B cell (primary cell): ENCODE data around the gene KDF1. TPM values are rescaled to one million over a fixed set of nuclear protein-coding genes. Genes with fewer than 3 reads are reported as not detected.

ENCODE experiments used
- ATAC-seq: fragments of 200-7000 bp; cut with Tn5 transposase; one replicate; pipeline ENCODE4 v1.10.0; 2021; ENCODE audit warnings: low read depth, mild to moderate bottlenecking, moderate number of reproducible peaks, moderate library complexity
- CTCF ChIA-PET: fragments of 350-600 bp; sonication (Branson Sonifier 250); formaldehyde crosslinking; loops from one replicate; lab custom pipeline; 2021; ENCODE audit warnings: antibody characterized with exemption, inconsistent platforms; lab: Charles Lee
- POLR2A ChIA-PET: fragments of 350-600 bp; sonication (Branson Sonifier 250); formaldehyde crosslinking; loops from one replicate; lab custom pipeline; 2021; ENCODE audit warnings: antibody characterized with exemption; lab: Charles Lee
- DNase-seq: peaks from one replicate; pipeline ENCODE4 v3.0.0; 2013
- H2AFZ ChIP-seq: 2 replicates; pipeline ENCODE4 v1.6.1; 2012; ENCODE audit warnings: mild to moderate bottlenecking, low read depth, low read length; ENCODE audit not compliant: insufficient read depth, poor library complexity, severe bottlenecking
- H3K27ac ChIP-seq, 2 donors: 1 replicate in 1 of 2; 2 replicates in 1 of 2; pipeline ENCODE4 v1.5.1; 2012 to 2013; ENCODE audit warnings: low read length in 2 of 2, mild to moderate bottlenecking in 2 of 2, moderate library complexity in 1 of 2
- H3K27me3 ChIP-seq, 4 experiments: fragments of 200-600 bp in 1 of 4; sonication (generic) in 1 of 4; replicated peaks in 1 of 4; 1 replicate in 2 of 4; 2 replicates in 2 of 4; pipeline versions ENCODE4 v1.6.1 to v1.7.0; 2013 to 2016; ENCODE audit warnings: low read length in 3 of 4, mild to moderate bottlenecking in 2 of 4, mixed read lengths in 1 of 4, moderate library complexity in 1 of 4; ENCODE audit not compliant: insufficient read depth in 4 of 4, control insufficient read depth in 3 of 4; ENCODE audit errors: control extremely low read depth in 1 of 4
- H3K36me3 ChIP-seq, 2 experiments: replicated peaks in 1 of 2; 1 replicate in 1 of 2; 2 replicates in 1 of 2; pipeline versions ENCODE4 v1.6.1 to v1.7.1; 2013; ENCODE audit warnings: low read length in 1 of 2; ENCODE audit not compliant: insufficient read depth in 2 of 2, control insufficient read depth in 1 of 2; ENCODE audit errors: control extremely low read depth in 1 of 2, extremely low read depth in 1 of 2
- H3K4me1 ChIP-seq, 2 donors: fragments of 200-600 bp in 1 of 2; sonication (generic) in 1 of 2; 1 replicate in 1 of 2; 2 replicates in 1 of 2; pipeline versions ENCODE4 v1.5.1 to v1.6.1; 2013 to 2017; ENCODE audit warnings: low read length in 2 of 2; ENCODE audit not compliant: control insufficient read depth in 2 of 2, insufficient read depth in 2 of 2
- H3K4me2 ChIP-seq: replicated peaks from 2 replicates; pipeline ENCODE3; 2012; ENCODE audit warnings: mild to moderate bottlenecking, low read depth, low read length; ENCODE audit not compliant: poor library complexity, severe bottlenecking
- H3K4me3 ChIP-seq, 5 experiments: fragments of 200-600 bp in 1 of 5; sonication (generic) in 1 of 5; 1 replicate in 3 of 5; 2 replicates in 2 of 5; pipeline versions ENCODE4 v1.5.1 to v1.7.0; 2011 to 2016; ENCODE audit warnings: low read length in 4 of 5, mild to moderate bottlenecking in 4 of 5, low read depth in 2 of 5, control low read depth in 1 of 5, moderate library complexity in 1 of 5; ENCODE audit not compliant: insufficient read depth in 1 of 5; ENCODE audit errors: control extremely low read depth in 1 of 5, extremely low read depth in 1 of 5
- H3K79me2 ChIP-seq: fragments of 200-600 bp; sonication (generic); one replicate; pipeline ENCODE4 v1.6.0; 2016; ENCODE audit warnings: low read length; ENCODE audit not compliant: control insufficient read depth, insufficient read depth
- H3K9ac ChIP-seq: fragments of 200-600 bp; sonication (generic); 2 replicates; pipeline ENCODE4 v1.6.1; 2017; ENCODE audit warnings: mild to moderate bottlenecking, low read length, moderate library complexity
- H3K9me3 ChIP-seq, 3 donors: one replicate each; pipeline versions ENCODE4 v1.6.1 to v1.7.1; 2013; ENCODE audit warnings: low read length in 2 of 3; ENCODE audit not compliant: control insufficient read depth in 2 of 3, insufficient read depth in 1 of 3; ENCODE audit errors: control extremely low read depth in 1 of 3
- H4K20me1 ChIP-seq: 2 replicates; pipeline ENCODE4 v1.6.0; 2012; ENCODE audit warnings: mild to moderate bottlenecking, low read length; ENCODE audit not compliant: insufficient read depth, control insufficient read depth, poor library complexity, severe bottlenecking
- H3K27ac Mint-ChIP-seq: one replicate; pipeline ENCODE4 v1.8.0; 2021; ENCODE audit warnings: mixed read lengths
- H3K27me3 Mint-ChIP-seq: one replicate; pipeline ENCODE4 v1.8.0; 2021; ENCODE audit warnings: mixed read lengths
- H3K4me1 Mint-ChIP-seq: one replicate; pipeline ENCODE4 v1.8.0; 2021; ENCODE audit warnings: mixed read lengths
- H3K4me3 Mint-ChIP-seq: one replicate; pipeline ENCODE4 v1.8.0; 2021; ENCODE audit warnings: mixed read lengths
- H3K9me3 Mint-ChIP-seq: one replicate; pipeline ENCODE4 v1.8.0; 2022; ENCODE audit warnings: mixed read lengths; ENCODE audit not compliant: insufficient read depth
- CTCF ChIP-seq: fragments of 200-600 bp; IDR thresholded peaks from one replicate; pipeline ENCODE4 v1.8.0; 2022; ENCODE audit warnings: antibody characterized with exemption, mild to moderate bottlenecking
- EZH2 ChIP-seq: IDR thresholded peaks from 2 replicates; pipeline ENCODE4 v1.6.1; 2012; ENCODE audit warnings: borderline replicate concordance, low read depth, mild to moderate bottlenecking, moderate library complexity, low read length; ENCODE audit not compliant: insufficient read depth, poor library complexity, severe bottlenecking
- WGBS: methylation state at CpG from one replicate; pipeline ENCODE4 v1.1.5; 2013; ENCODE audit warnings: missing lambda C conversion rate; ENCODE audit not compliant: insufficient coverage; 5-methylcytosine and 5-hydroxymethylcytosine counted together
- intact Hi-C: fragments of 100-400 bp; cut with micrococcal nuclease; formaldehyde crosslinking; loops from one replicate; pipeline ENCODE4 v1.10.0; 2022
- polyA plus RNA-seq: library from polyadenylated mRNA; depleted of rRNA; stranded (reverse); fragments of >200 nt; gene quantifications from 2 replicates; pipeline ENCODE4 v1.2.3, GENCODE V29; 2012
- total RNA-seq, 2 donors: library from RNA; stranded (reverse); fragments of 120-200 nt in 1 of 2; gene quantifications; 1 replicate in 1 of 2; 2 replicates in 1 of 2; pipeline versions ENCODE4 v1.2.3 to v1.2.4, GENCODE V29; 2013 to 2022

Gene KDF1
- total and polyA plus RNA-seq, 2 donors (not counting 1 experiment from before 2014, with no cell fraction given) = 0.74 to 2.6 TPM

- TF ChIP-seq CTCF (no peak), EZH2 (no peak)
- Histone ChIP-seq H3K9me3 (no peaks in the 10 kb centered on the region), H3K27me3 (no peaks in the 10 kb centered on the region), H3K4me1 (no peaks in the 10 kb centered on the region), H3K27ac (no peak overlapping the region), H3K36me3 (peaks cover 7 to 62% of the 10 kb centered on the region in 2 experiments), H3K9ac (no peak overlapping the region), H4K20me1 (peaks cover 30% of the 10 kb centered on the region), H3K4me3 (no peak overlapping the region), H3K4me2 (no peak overlapping the region), H2AFZ (no peak overlapping the region), H3K79me2 (peaks cover 34% of the 10 kb centered on the region)
- ChIA-PET POLR2A (no interaction called here), CTCF (no interaction called here)
- WGBS = 100% methylated on average over 6 of the region's 10 CpGs
- intact Hi-C loops = no loop called here
- no peak for ATAC-seq
- H3K9me3 Mint-ChIP-seq = no peaks in the 10 kb centered on the region
- no peak overlapping the region for H3K27ac Mint-ChIP-seq
- no peaks in the 10 kb centered on the region for H3K27me3 Mint-ChIP-seq
- no peak for DNase-seq
- peaks cover 2% of the 10 kb centered on the region for H3K4me1 Mint-ChIP-seq
- no peak overlapping the region for H3K4me3 Mint-ChIP-seq
Measured at GRCh38 chr1:26941311-26941710, 19.0 kb downstream of the KDF1 start.

GRCh38 chr1:26938659-26939025 lies 21.6 kb downstream of the KDF1 start:
- no peak for DNase-seq
- Histone ChIP-seq H3K27me3 (no peaks in the 10 kb centered on the region), H2AFZ (no peak overlapping the region), H3K4me1 (no peaks in the 10 kb centered on the region), H3K79me2 (peaks cover 48% of the 10 kb centered on the region), H3K4me2 (no peak overlapping the region), H3K4me3 (no peak overlapping the region), H3K36me3 (peaks cover 6 to 52% of the 10 kb centered on the region in 2 experiments), H3K9ac (no peak overlapping the region), H3K9me3 (no peaks in the 10 kb centered on the region), H4K20me1 (peaks cover 30% of the 10 kb centered on the region), H3K27ac (no peak overlapping the region)
- intact Hi-C loops = no loop called here
- Mint-ChIP-seq H3K27me3 (no peaks in the 10 kb centered on the region), H3K9me3 (no peaks in the 10 kb centered on the region), H3K4me1 (peaks cover 2% of the 10 kb centered on the region), H3K4me3 (no peak overlapping the region), H3K27ac (no peak overlapping the region)
- WGBS = 95% methylated on average over 2 of the region's 2 CpGs
- CTCF ChIA-PET = no interaction called here
- POLR2A ChIA-PET = no interaction called here
- no peak for TF ChIP-seq CTCF
- TF ChIP-seq EZH2 = no peak
- ATAC-seq = no peak
